GM18526 (cell line): Measurements from ENCODE around the gene SERPINA3.

ENCODE experiments used
- POLR2A ChIP-seq: IDR thresholded peaks from 3 replicates; pipeline ENCODE4 v1.6.1; 2011; ENCODE audit not compliant: insufficient read length; ENCODE audit errors: extremely low read depth

The SERPINA3 gene

DNA sequence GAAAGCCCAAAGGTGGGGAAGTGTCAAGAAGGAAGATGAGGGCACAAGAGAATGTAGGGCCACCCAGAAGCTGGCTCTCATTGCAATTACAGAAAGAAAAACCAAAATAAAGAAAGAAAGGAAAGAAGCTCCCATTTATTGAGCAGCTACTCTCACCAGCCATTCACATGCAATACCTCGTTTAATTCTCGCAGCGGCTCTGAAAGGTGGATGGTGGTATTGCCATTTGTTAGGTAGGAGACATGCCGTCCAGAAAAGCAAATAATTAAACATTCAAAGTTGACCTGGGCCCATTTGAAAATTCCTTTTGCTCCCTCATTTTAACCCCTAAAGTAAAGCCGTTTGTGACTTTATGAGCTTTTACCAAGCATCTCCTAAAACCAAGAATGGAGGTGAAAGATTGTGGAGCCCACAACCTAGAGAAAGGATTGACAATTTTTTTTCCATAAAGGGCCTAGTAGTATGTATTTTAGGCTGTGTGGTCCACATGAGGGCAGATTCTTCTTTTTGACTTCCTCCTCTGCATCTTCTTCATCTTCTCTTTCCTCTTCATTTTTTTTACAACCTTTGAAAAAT lies 5.3 kb downstream of the SERPINA3 start:
- TF ChIP-seq POLR2A: no peak

DNA sequence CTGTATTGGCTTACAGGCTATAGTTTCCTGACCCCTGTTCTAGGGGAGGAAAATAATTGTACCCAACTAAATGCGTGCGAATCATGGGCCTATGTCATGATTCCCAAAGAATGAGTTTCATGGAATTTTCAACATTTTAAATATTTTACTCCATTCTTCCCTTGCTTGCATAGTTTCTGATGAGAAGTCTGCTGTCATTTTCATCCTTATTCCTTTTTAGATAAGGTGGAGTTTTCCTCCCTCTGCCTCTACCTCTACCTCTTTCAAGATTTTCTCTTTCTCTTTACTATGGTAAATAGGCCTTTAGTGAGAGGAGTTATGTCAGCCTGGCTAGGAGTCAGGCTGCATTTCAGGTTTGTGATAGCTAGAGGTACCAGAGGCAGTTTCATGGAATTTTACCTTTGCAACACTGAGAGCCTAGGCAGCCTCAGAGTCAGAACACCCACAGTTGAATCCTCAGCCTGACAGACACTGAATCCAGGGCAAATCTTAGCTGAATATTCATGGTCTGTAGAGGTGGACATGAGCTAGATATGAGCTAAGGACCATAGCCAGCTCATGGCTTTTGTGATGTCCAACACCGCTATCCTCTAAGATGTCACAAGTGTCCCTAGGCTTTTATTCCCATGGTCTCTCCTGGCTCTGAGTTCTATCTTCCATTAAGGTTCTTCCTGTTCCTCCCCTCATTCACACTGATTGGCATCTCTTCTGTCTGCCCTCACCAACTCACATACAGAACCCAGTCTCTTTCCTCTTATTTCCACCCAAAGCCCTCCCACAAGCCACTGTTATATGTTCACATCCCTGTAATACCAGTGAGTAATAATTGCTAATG lies 6.0 kb downstream of the SERPINA3 start:
- no peak for TF ChIP-seq POLR2A

- TF ChIP-seq POLR2A: no peak
These were observed 7.1 kb downstream of the SERPINA3 start for GRCh38 chr14:94619297-94619696.

DNA sequence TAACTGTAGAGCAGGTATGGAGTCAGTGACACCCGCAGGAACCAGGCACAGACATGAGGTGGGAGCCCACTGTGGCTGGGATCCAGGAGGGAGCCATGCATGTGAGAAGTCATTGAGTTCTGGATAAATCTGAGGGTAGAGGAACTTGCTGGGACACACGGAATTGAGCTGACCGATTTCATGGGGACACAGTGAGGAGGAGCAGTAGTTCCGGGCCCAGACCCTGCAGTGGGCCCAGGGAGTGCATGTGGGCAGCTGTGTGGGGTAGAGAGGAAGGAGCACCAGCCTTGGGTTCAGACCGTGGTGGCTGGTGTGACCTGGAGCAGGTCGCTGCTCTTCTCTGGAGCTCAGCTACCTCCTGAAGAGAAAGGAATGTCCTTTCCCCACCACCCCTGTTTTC lies 8.4 kb downstream of the SERPINA3 start:
- no peak for TF ChIP-seq POLR2A

DNA sequence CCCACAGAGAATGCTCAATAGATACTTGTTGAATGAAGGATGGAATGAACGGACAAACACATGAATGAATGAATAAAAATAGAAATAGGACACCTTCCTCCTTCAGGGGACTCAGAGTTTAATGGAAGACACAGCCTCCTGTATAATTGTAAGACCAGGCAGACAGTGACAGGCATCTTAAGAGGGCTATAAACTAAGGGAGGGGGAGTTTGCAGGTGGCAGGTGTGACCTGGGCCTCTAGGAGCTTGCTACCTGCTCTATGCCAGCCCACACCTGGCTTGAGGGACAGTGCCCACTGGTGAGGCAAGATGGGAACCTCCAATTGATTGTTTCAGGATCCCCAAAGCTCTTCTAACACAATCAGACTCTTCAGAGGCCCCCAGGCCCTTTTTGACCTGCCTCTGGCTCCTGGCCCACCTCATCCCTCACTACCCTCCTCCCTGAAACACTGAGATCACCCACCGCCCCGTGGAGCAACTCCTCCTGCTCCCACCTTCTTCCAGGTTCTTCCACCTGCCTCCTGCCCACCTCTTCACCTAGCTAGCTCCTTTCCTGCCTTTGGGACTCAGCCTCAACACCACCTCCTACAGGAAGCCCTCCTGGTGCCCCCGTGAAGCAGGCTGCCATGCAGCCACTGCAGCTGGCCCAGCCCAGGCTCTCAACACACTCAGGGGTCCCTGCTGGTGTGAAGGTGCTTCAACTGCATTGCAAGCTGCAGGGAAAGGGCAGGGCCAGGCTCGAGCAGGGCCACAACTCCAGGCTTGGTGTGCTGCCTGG lies 9.4 kb downstream of the SERPINA3 start:
- no peak for TF ChIP-seq POLR2A

- TF ChIP-seq POLR2A: no peak
These were observed 10.6 kb downstream of the SERPINA3 start for GRCh38 chr14:94622653-94623421.

- TF ChIP-seq POLR2A: no peak
These were observed 11.2 kb downstream of the SERPINA3 start for GRCh38 chr14:94623422-94623809.

DNA sequence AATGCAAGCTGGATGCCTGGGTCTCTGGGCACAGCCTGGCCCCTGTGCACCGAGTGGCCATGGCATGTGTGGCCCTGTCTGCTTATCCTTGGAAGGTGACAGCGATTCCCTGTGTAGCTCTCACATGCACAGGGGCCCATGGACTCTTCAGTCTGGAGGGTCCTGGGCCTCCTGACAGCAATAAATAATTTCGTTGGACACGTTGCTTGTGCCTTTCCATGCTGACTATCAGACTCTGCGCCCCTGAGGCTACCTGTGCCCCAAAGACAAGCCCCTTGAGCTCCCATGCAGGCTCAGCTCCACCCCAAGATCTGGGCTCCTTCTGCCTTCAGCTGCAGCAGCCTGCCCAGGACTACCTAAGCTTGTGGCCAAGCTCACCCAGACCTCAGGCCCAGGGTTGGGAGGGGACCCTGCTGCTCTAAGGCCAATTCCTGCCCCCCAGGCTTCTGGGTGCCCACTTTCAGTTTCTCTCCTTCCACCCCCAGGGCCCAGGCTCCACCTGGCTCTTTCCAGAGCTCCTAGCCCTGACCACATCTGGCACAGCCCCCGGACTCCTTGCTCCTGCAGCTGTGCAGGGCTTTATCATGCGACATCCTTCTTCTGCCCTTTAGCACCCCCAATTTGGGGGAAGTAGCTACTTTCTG lies 11.8 kb downstream of the SERPINA3 start:
- TF ChIP-seq POLR2A: no peak

GRCh38 chr14:94624537-94625352 lies 12.6 kb downstream of the SERPINA3 start:
- no peak for TF ChIP-seq POLR2A

DNA sequence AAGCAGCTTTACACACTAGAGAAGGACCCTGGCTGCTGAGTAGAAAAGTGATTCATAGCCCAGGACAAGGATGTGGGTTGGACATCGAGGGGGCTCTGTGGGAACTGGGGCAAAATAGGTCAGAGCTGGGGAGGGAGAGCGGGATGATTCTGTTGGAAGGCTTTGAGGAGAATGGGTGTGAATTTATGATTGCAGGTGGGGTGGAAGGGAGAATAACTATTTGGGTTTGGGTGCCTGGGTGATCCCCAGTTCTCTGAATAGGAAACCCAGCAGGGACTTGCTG lies 13.1 kb downstream of the SERPINA3 start:
- TF ChIP-seq POLR2A: no peak

DNA sequence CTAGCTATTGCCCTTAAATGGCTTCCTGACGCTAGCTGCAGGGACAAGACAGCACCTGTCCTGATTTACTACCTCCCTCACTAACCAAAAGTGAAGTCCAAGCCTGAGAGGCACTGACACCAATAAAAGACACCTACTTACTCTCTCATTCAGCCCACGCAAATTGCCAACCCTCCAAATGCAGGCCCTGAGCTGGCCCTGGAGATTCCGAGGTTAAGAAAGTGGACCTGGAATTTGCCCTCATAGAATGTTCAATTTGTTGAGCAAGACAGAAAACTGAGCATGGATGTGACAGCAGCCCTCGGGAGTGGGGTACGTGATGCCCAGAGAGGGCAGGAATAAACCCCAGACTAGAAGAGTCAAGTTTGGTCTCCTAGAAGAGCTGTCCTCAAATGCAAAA lies 16.4 kb downstream of the SERPINA3 start:
- TF ChIP-seq POLR2A: no peak

- TF ChIP-seq POLR2A: no peak
These were observed 18.2 kb downstream of the SERPINA3 start for GRCh38 chr14:94630396-94630795.

DNA sequence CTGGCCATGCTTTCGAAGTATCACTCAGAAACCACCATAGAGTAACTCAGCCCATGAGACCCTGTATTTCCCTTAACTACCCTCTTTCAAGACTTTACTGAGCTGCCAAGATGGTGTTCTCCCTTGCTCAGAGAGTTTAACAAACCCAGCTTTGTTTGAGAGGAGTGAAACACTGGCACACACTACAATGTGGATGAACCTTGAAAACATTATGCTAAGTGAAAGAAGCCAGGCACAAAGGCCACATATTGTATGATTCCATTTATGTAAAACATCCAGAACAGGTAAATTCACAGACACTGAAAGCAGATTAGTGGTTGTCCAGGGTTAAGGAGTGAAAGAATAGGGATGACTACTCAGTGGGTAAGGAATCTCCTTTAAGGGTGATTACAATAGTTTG lies 18.9 kb downstream of the SERPINA3 start:
- TF ChIP-seq POLR2A: no peak
